NCI-H1105 (cell line): ENCODE results near the gene GABRR1.
A peak's percentile ranks its signal among the peaks of the same experiment; 100 is the strongest.
"Not testable (repeated sequence)": the region's sequence is repeated elsewhere in the genome, so short reads cannot be mapped to it uniquely, and the experiment has no call there.

Source experiments
- DNase-seq: peaks from one replicate; lab custom pipeline; 2025; lab: John Stamatoyannopoulos, UW

Gene GABRR1

GRCh38 chr6:89154131-89154530 is 63.0 kb downstream of the GABRR1 start:
- DNase-seq, result no peak

- DNase-seq, result no peak
These were observed 69.0 kb downstream of the GABRR1 start for GRCh38 chr6:89148016-89148750.

GRCh38 chr6:89146718-89147700 is 70.1 kb downstream of the GABRR1 start:
- no peak for DNase-seq

GRCh38 chr6:89145956-89146717 is 71.0 kb downstream of the GABRR1 start, which contains the start of gene PM20D2:
Gene PM20D2 (plus strand): TSS chr6:89146055. CDS start chr6:89146145, 90 bp downstream.
- DNase-seq, result peak; percentile 79

GRCh38 chr6:89145091-89145955 is 71.8 kb downstream of the GABRR1 start:
- peak; percentile 47 for DNase-seq

GRCh38 chr6:89144354-89144906 is 72.7 kb downstream of the GABRR1 start:
- DNase-seq, result no peak

GRCh38 chr6:89140347-89141156 is 76.6 kb downstream of the GABRR1 start:
- DNase-seq, result no peak

GRCh38 chr6:89139509-89140346 is 77.4 kb downstream of the GABRR1 start:
- no peak for DNase-seq

- peak; percentile 40 for DNase-seq
These were observed 79.0 kb downstream of the GABRR1 start for GRCh38 chr6:89138173-89138572.

GRCh38 chr6:89134723-89135122 is 82.4 kb downstream of the GABRR1 start:
- DNase-seq, result no peak

GRCh38 chr6:89133981-89134380 is 83.2 kb downstream of the GABRR1 start:
- no peak for DNase-seq

GRCh38 chr6:89132057-89132456 is 85.1 kb downstream of the GABRR1 start:
- no peak for DNase-seq

- DNase-seq, result no peak
These were observed 85.6 kb downstream of the GABRR1 start for GRCh38 chr6:89131599-89131998.

- not testable (repeated sequence) for DNase-seq
These were observed 88.9 kb downstream of the GABRR1 start for GRCh38 chr6:89128256-89128671.
